Brain pericyte (primary cell): ENCODE results near the gene RELA.

Experiments used
- DNase-seq: peaks from one replicate; pipeline ENCODE4 v3.0.0-alpha.2; 2012; ENCODE audit warnings: low read depth, low spot score

Gene RELA

DNA sequence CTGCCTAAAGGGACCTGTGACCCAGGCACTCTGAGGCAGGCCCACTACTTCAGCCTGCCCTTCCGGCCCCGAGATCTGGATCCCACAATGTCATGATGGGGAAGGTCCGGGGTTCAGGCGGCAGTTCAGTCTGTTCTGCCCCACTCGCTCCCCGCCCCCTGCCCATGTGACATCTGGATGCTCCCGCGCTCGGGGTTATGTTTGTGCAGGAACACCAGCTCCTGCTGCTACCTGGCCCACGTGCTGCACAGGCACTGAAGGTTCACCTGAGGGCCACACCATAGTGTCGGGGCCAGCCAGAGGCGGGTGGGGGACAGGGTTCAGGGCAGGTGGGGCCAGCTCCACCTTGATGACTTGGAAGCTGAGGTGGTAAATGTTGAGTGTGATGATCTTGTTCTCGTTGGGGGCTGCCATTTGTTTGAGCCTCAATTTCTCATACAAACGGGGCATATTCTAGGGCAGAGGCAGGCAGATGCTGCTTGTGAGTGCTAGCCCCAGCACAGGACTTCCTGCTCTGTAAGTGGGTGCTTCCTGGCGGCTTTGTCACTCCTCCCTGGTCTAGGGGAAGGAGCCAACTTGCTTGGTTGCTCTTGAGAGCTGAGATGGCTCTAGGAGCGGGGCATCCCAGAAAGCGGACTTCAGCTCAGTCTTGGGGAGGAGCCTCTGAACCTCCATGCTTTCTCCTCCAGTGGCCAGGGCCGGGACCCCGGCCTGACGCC is 29.2 kb downstream of the RELA start:
- DNase-seq, result no peak

DNA sequence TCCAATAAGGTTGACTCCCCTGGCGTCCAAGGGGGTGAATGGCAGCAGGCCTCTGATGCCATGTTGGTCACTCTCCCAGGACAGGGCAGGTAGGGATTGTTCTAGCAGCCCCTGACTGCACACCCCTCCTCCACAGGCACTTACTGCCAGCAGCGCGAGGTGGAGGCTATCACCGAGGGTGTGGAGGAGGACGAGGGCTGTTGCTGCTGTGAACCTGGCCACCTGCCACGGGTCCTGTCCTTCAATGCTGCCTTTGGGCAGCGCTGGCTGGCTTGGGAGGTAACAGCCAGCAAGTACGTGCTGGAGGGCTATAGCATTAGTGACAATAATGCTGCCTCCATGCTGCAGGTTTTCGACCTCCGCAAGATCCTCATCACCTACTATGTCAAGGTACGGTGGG is 32.5 kb downstream of the RELA start:
- no peak for DNase-seq

DNA sequence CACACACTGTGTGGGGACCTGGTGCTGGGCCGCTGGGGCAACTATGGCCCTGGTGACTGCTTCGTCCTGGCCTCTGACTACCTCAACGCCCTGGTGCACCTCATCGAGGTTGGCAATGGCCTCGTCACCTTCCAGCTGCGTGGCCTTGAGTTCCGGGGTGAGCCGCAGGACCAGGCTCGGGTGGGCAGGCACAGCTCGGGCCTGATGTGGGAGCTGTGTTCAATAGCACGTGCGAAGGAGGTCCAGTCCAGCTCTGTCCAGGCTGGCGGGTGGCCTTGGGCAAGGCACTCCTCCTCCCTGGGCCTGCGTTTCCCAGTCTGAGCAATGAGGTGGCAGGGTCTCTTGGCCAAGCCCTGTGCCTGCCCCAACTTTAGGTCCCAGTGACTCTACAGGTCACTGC is 33.1 kb downstream of the RELA start:
- no peak for DNase-seq

DNA sequence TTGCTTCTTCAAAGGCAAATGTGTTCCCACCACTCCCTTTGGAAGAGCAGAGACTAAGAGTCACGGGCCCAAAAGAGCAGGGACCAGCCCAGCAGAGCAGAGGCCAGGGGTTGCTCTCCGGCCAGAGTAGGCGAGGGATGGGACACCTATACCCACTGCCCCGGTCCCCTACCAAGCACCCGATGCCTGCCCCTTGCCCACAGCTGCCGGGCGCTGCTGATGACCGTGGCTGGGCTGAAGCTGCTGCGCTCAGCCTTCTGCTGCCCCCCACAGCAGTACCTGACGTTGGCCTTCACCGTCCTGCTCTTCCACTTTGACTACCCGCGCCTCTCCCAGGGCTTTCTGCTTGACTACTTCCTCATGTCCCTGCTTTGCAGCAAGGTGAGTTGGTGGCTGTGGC is 35.5 kb downstream of the RELA start:
- no peak for DNase-seq

DNA sequence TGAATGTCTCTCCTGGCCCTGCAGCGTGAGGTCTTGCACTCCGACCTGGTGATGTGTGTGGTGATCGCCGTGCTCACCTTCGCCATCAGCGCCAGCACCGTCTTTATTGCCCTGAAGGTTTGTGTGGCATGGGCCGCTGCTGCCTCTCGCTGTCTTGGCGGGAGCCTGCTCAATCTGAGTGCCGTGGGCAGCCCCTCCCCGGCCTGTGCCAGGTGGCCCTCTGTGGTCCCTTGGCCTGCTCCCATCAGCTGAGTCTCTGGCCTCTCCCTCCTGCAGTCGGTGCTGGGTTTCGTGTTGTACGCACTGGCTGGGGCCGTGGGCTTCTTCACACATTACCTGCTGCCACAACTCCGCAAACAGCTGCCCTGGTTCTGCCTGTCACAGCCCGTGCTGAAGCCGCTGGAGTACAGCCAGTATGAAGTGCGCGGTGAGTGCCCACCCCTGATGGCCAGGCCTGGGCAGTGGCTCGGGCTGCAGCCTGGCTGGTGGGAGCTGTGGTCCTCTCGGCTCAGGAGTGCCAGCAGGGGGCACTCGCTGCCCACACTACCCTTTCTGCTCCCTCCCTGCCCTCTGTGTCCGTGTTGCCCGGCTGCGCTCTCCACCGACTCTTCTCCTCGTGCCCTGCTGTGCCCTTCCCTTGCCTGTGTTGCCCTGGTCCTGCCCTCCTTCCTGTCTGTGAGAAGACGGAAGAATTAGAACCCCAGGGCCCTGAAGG is 36.9 kb downstream of the RELA start:
- DNase-seq, result no peak

DNA sequence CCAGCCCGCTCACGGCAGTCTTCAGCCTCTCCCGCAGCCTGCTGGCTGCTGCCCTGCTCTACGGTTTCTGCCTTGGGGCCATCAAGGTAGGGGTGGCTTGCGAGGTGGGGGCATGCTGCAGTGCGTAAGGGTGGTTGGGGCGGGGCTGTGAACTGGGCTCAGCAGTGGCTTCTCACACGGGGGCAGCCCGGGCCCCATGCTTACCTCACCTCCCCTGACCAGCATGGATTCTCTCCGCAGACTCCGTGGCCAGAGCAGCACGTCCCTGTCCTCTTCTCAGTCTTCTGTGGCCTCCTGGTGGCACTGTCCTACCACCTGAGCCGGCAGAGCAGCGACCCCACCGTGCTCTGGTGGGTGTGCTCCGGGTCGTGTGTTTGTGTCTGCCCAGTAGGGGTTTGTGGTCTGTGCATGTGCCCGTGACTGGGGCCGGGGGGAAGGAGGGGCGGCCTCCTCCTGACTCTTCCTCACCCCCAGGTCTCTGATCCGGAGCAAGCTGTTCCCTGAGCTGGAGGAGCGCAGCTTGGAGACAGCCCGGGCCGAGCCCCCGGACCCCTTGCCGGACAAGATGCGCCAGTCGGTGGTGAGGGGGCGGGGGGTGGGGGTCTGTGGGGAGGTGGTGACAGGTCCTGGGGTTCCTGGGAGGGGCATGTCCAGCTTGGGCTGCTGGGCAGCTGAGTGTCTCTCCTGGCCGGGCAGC is 37.6 kb downstream of the RELA start:
- no peak for DNase-seq

- no peak for DNase-seq
Observed at GRCh38 chr11:65623852-65624616, 38.7 kb downstream of the RELA start.

DNA sequence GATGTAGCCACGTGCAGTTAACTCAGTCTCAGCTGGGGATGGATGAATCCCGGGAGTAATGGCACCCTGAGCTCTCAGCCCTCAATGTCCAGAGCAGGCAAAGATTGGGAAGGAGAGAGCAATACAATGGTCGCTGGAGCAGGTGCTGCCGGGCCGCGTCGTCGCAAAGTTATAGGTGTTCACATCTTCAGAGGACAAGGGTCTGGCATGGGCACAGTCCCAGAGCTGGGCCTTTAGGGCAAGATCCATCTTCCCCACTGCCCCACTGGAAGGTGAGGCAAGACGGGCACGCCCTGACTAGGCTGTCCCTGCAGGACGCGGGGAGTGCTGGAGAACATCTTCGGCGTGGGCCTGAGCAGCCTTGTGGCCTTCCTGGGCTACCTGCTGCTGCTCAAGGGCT is 39.5 kb downstream of the RELA start:
- DNase-seq, result no peak

DNA sequence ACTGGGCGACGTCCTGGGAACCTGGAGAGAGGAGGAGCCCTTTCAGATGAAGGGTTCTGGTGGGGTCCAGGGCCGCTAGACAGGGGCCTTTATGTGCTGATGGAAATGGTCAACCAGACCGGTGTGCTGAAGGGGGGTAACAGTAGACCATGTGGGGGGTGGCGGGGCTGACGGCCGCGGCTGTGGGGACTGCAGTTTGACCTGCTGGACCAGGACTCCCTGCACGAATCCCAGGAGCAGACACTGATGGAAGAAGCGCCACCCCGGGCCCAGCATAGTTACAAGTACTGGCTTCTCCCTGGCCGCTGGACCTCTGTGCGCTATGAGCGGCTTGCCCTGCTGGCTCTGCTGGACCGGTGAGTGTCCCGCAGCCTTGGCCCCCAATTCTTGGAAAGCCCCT is 40.7 kb downstream of the RELA start:
- no peak for DNase-seq

GRCh38 chr11:65621460-65621859 is 41.3 kb downstream of the RELA start:
- no peak for DNase-seq

DNA sequence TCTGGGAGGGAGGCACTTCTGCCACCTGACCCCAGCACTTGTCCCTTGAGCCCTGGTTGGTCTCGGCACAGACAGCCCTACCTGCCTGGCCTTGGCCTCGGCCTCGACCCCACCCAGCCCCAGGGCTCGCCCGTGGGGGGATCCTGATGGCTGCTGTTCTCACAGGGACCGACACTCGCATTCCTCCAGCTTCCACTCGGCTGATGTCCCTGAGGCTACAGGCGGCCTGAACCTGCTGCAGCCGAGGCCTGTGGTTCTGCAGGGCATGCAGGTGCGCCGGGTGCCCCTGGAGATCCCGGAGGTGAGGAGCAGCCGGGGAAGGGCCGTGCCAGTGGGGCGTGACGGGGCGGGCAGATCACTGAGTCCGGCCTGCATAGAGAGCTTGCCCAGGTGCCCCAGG is 42.0 kb downstream of the RELA start:
- no peak for DNase-seq

- no peak for DNase-seq
Observed at GRCh38 chr11:65619281-65619928, 43.3 kb downstream of the RELA start.

DNA sequence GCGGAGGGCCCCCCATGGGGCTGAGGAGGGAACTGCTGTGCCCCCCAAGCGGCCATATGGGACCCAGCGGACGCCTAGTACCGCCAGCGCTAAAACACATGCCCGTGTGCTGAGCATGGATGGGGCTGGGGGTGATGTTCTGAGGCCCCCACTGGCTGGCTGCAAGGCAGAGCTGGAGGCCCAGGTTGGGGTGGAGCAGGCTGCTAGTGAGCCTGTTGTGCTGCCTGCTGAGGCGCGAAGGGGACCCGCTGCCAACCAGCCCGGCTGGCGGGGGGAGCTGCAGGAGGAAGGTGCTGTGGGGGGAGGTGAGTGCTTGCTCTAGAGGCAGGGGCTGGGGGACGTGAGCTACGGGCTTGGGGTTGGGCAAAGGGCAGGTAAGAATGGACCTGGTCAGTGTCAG is 44.0 kb downstream of the RELA start:
- DNase-seq, result no peak

DNA sequence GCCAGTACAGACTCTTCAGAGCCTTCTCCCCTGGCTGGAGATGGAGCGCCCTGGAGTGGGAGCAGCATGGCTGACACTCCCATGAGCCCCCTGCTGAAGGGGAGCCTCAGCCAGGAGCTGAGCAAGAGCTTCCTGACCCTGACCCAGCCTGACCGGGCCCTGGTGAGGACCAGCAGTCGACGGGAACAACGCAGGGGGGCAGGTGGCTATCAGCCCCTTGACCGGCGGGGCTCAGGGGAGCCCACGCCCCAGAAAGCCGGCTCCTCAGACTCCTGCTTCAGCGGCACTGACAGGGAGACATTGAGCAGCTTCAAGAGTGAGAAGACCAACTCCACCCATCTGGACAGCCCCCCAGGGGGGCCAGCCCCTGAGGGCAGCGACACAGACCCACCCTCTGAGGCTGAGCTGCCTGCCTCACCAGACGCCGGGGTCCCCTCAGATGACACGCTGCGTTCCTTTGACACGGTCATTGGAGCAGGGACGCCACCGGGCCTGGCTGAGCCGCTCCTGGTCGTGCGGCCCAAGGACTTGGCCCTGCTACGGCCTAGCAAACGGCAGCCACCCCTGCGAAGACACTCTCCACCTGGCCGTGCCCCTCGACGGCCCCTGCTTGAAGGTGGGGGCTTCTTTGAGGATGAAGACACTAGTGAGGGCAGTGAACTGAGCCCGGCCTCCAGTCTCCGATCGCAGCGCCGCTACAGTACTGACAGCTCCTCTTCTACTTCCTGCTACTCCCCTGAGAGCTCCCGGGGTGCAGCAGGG is 44.5 kb downstream of the RELA start:
- no peak for DNase-seq

- DNase-seq, result no peak
Observed at GRCh38 chr11:65617136-65617850, 45.4 kb downstream of the RELA start.

DNA sequence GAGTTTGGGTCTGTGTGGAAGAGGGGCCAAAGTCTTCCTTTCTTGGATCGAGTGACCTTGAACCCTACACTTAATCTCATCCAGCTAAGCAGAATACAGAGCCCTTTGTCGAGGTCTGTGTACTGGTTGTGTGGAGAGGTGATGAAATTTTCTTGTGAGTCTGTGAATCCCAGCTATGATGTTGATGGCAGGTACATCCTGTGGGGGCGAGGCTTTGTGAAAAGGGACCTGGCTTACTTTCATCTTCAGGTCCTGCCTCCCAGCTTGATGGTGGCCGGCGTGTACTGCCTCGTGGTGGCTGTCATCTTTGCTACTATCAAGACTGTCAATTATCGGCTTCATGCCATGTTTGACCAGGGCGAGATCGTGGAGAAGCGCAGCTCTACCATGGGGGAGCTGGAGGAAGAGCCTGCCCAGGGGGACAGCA is 46.1 kb downstream of the RELA start:
- no peak for DNase-seq

- DNase-seq, result no peak
Observed at GRCh38 chr11:65615950-65616574, 46.7 kb downstream of the RELA start.

DNA sequence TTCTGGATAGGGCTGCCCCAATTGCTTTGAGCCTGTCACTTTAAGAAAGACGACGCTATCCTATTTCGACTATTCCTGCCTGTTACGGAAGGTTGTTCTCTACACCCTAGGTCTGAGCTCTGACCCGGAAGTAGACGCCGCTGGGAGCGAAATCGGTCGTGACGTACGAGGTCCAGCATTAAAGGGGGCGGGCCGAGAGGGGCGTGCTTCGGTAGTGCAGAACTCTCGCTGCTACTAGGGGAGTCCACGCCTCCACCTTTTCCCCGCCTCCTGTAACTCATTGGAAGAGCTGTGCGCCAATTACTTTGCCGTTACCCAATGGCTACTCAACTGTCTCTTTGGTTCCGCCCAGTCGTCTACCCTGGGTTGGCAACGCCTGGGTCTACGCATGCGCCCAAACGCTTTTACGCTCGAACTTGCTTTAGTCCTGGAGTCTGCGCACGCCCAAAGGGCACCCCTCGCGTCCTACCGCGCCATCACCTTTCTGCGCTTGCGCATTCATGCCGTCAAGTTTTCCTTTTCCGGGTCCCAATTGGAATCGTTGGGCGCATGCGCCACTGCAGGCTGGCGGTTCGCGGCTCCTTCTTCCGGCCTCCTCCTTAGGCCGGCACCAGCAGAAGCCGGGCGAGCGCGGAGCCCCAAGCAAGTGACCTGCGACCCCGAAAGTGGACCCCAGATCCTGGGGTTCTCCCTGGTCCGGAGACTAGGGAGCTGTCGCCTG is 47.3 kb downstream of the RELA start, which contains the start of gene PCNX3:
Gene PCNX3 (plus strand): TSS at position 548 of the 721 bp plus-strand sequence. CDS start 536 bp downstream, outside the sequence.
- peak; percentile 100 for DNase-seq
